GM12878 (cell line): ENCODE results near the gene PIGU. TPM values are rescaled to one million over a fixed set of nuclear protein-coding genes. Genes with fewer than 3 reads are reported as not detected.

Experiments used
- ATAC-seq: fragments of 200-7000 bp; cut with Tn5 transposase; 3 replicates; pipeline ENCODE4 v1.9.1; 2020; ENCODE audit warnings: mild to moderate bottlenecking, moderate library complexity
- BruUV-seq: library from RNA; stranded (reverse); fragments of 400-500 nt; replicated peaks from 2 replicates; lab custom pipeline; 2021; lab: Mats Ljungman, UMichigan
- CTCF ChIA-PET: fragments of 300-600 bp; sonication (Branson Sonifier 250); formaldehyde crosslinking; extraction: SDS; loops from one replicate; lab custom pipeline; 2021; ENCODE audit warnings: inconsistent platforms; lab: Yijun Ruan, JAX
- POLR2A ChIA-PET: fragments of 350-600 bp; formaldehyde crosslinking; extraction: SDS; loops from one replicate; lab custom pipeline; 2021; ENCODE audit warnings: inconsistent platforms; lab: Charles Lee
- RAD21 ChIA-PET: fragments of 300-600 bp; sonication (Branson Sonifier 250); formaldehyde crosslinking; loops from one replicate; lab custom pipeline; 2023; ENCODE audit warnings: antibody characterized with exemption; ENCODE audit not compliant: unreplicated experiment; lab: Charles Lee
- SMC1A ChIA-PET: fragments of 300-600 bp; sonication (Branson Sonifier 250); formaldehyde crosslinking; loops from one replicate; lab custom pipeline; 2023; ENCODE audit not compliant: unreplicated experiment, uncharacterized antibody; lab: Charles Lee
- DNase-seq: peaks from one replicate; pipeline ENCODE4 v3.0.0-alpha.2; 2011; ENCODE audit warnings: low read depth, low spot score
- FAIRE-seq: peaks from 3 replicates; lab custom pipeline; 2011; peaks lifted over from hg19 to GRCh38; lab: Jason Lieb, UNC
- H2AFZ ChIP-seq: 2 replicates; pipeline ENCODE4 v1.6.0; 2011; ENCODE audit warnings: low read depth, low read length, control low read depth; ENCODE audit not compliant: control insufficient read depth
- H3K27ac ChIP-seq: 2 replicates; pipeline ENCODE4 v1.5.1; 2011; ENCODE audit warnings: control low read depth; ENCODE audit not compliant: control insufficient read depth, insufficient read depth
- H3K27me3 ChIP-seq, 2 experiments: replicated peaks in 1 of 2; 2 replicates each; pipeline versions ENCODE4 v1.6.0 to v1.6.1; 2011; ENCODE audit warnings: low read length in 1 of 2; ENCODE audit not compliant: control insufficient read depth in 2 of 2, insufficient read depth in 2 of 2
- H3K36me3 ChIP-seq, 2 experiments: 2 replicates each; pipeline ENCODE4 v1.5.1; 2011; ENCODE audit warnings: low read length in 1 of 2; ENCODE audit not compliant: control insufficient read depth in 2 of 2, insufficient read depth in 2 of 2
- H3K4me1 ChIP-seq: 2 replicates; pipeline ENCODE4 v1.6.1; 2011; ENCODE audit warnings: mild to moderate bottlenecking, low read length, moderate library complexity, mixed read lengths; ENCODE audit not compliant: control insufficient read depth, insufficient read depth
- H3K4me2 ChIP-seq: 2 replicates; pipeline ENCODE4 v1.6.0; 2011; ENCODE audit warnings: control low read depth; ENCODE audit not compliant: control insufficient read depth, insufficient read depth
- H3K4me3 ChIP-seq: fragments of 200-600 bp; sonication (generic); 2 replicates; pipeline ENCODE4 v1.5.1; 2016
- H3K79me2 ChIP-seq: 2 replicates; pipeline ENCODE4 v1.6.0; 2011; ENCODE audit warnings: low read length; ENCODE audit not compliant: control insufficient read depth, insufficient read depth
- H3K9ac ChIP-seq: 2 replicates; pipeline ENCODE4 v1.8.0; 2011; ENCODE audit warnings: low read length, control low read depth, mixed read lengths; ENCODE audit not compliant: control insufficient read depth, insufficient read depth
- H3K9me3 ChIP-seq: replicated peaks from 3 replicates; pipeline ENCODE4 v1.5.1; 2011; ENCODE audit warnings: mild to moderate bottlenecking, low read length; ENCODE audit not compliant: control insufficient read depth, insufficient read depth
- H4K20me1 ChIP-seq: 2 replicates; pipeline ENCODE4 v1.6.0; 2011; ENCODE audit not compliant: control insufficient read depth, insufficient read depth
- CREM ChIP-seq: IDR thresholded peaks from 2 replicates; pipeline ENCODE4 v1.6.1; 2014; ENCODE audit warnings: antibody characterized with exemption, low read depth
- ZNF384 ChIP-seq: IDR thresholded peaks from 2 replicates; pipeline ENCODE4 v1.6.1; 2012; ENCODE audit warnings: low read depth, mild to moderate bottlenecking, low read length, improper control_type of control experiment, borderline replicate concordance
- WGBS: methylation state at CpG from one replicate; pipeline ENCODE4 v1.1.6; 2016; ENCODE audit warnings: low lambda C conversion rate; ENCODE audit not compliant: insufficient replicate concordance, insufficient coverage; ENCODE audit errors: missing lambda C conversion rate; 5-methylcytosine and 5-hydroxymethylcytosine counted together
- in situ Hi-C: fragments of 300-500 bp; cut with MboI; formaldehyde crosslinking; loops from 9 replicates; pipeline ENCODE4 v1.14.3; 2018; ENCODE audit warnings: mixed read lengths
- intact Hi-C: fragments of 100-400 bp; cut with micrococcal nuclease; formaldehyde crosslinking; loops from one replicate; pipeline ENCODE4 v1.14.2; 2022; ENCODE audit not compliant: unreplicated experiment
- polyA plus RNA-seq, 11 experiments: library from polyadenylated mRNA; depleted of rRNA in 4 of 11; unstranded in 6 of 11; stranded (reverse) in 5 of 11; fragments of >200 nt; fragmentation: Nextera tagmentation in 4 of 11; fragmentation: Illumina TruSeq in 1 of 11; extraction: Ambion mirVana in 4 of 11; extraction: Trizol in 1 of 11; gene quantifications; 1 replicate in 1 of 11; 2 replicates in 10 of 11; pipeline versions ENCODE4 v1.2.1 to v1.2.3, GENCODE V29; 2011 to 2016; ENCODE audit warnings: inconsistent platforms in 2 of 11, missing spikeins in 2 of 11, low read depth in 1 of 11
- total RNA-seq, 4 experiments: library from RNA; depleted of rRNA in 3 of 4; stranded (reverse); fragments of >200 nt in 3 of 4; fragmentation: Illumina TruSeq in 1 of 4; extraction: Trizol in 1 of 4; gene quantifications; 2 replicates each; pipeline versions ENCODE4 v1.2.1 to v1.2.3, GENCODE V29; 2013 to 2021
- TF ChIP-seq, protein P1 (sequence below): fragments of 450-650 bp; IDR thresholded peaks from 2 replicates; pipeline ENCODE4 v1.6.1; 2016; ENCODE audit warnings: mild to moderate bottlenecking
- TF ChIP-seq, protein P2 (sequence below): IDR thresholded peaks from 2 replicates; pipeline ENCODE4 v1.6.1; 2011; ENCODE audit warnings: borderline replicate concordance, low read depth, mild to moderate bottlenecking, moderate library complexity, mixed read lengths, low read length; ENCODE audit not compliant: insufficient read depth; ENCODE audit errors: extremely low read length

PIGU gene
- total and polyA plus RNA-seq, 10 of the 15 experiments (the other 5 are each of a cell fraction or from before 2014, with no cell fraction given), result 4.1 to 88.2 (median 25.0) TPM

DNA sequence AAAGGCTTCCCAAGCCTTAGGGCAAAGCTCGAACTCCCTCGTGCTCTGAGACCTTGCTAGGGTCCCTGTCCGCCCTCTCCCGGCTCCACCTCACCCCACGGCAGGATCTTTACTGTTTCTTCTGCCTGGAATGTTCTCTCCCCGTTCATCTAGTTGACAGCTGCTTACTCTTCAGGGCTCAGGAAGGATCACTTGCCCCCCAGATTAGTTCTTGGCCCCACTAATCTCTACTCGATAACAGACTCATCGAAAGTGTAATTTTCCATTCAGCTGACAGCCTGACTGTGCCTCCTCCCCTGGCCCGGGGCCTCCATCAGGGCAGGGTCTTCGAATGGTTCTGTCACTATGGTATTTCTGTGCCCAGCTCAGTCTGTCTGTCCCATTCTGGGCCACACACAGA is 115.2 kb downstream of the PIGU start:
- in situ Hi-C loops (no loop called here), intact Hi-C loops (no loop called here)
- no peaks in the 10 kb centered on the region for H3K79me2 ChIP-seq
- WGBS, result 97% methylated on average over 10 of the region's 10 CpGs
- H3K4me3 ChIP-seq, result no peak overlapping the region
- FAIRE-seq (no peak), ATAC-seq (no peak), DNase-seq (no peak)
- CTCF ChIA-PET, result interaction anchor here (0.6 to 4.0 kb wide), 9 partner anchors 13 to 207 kb away, joined by 3 to 29 read pairs (median 7); no protein-coding TSS in a partner anchor
- SMC1A ChIA-PET, result interaction anchor here (0.6 to 3.3 kb wide), 3 partner anchors 9 to 208 kb away, joined by 3 to 16 read pairs (median 10); no protein-coding TSS in a partner anchor
- H3K4me1 ChIP-seq, result no peaks in the 10 kb centered on the region
- no peak overlapping the region for H3K27ac ChIP-seq
- H3K9ac ChIP-seq, result no peak overlapping the region
- no peaks in the 10 kb centered on the region for H3K27me3 ChIP-seq
- BruUV-seq, result no TSS peak
- TF ChIP-seq, protein P1, sequence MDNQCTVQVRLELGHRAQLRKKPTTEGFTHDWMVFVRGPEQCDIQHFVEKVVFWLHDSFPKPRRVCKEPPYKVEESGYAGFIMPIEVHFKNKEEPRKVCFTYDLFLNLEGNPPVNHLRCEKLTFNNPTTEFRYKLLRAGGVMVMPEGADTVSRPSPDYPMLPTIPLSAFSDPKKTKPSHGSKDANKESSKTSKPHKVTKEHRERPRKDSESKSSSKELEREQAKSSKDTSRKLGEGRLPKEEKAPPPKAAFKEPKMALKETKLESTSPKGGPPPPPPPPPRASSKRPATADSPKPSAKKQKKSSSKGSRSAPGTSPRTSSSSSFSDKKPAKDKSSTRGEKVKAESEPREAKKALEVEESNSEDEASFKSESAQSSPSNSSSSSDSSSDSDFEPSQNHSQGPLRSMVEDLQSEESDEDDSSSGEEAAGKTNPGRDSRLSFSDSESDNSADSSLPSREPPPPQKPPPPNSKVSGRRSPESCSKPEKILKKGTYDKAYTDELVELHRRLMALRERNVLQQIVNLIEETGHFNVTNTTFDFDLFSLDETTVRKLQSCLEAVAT, result no peak
- TF ChIP-seq CREM (no peak), ZNF384 (no peak)
- TF ChIP-seq, protein P2, sequence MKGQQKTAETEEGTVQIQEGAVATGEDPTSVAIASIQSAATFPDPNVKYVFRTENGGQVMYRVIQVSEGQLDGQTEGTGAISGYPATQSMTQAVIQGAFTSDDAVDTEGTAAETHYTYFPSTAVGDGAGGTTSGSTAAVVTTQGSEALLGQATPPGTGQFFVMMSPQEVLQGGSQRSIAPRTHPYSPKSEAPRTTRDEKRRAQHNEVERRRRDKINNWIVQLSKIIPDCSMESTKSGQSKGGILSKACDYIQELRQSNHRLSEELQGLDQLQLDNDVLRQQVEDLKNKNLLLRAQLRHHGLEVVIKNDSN, result no peak
- no peaks in the 10 kb centered on the region for H4K20me1 ChIP-seq
- RAD21 ChIA-PET, result interaction anchor here (2.4 kb wide), 1 partner anchor 208 kb away, joined by 12 read pairs; no protein-coding TSS in a partner anchor
- no peak overlapping the region for H2AFZ ChIP-seq
- no peaks in the 10 kb centered on the region for H3K9me3 ChIP-seq
- H3K36me3 ChIP-seq, result peaks cover 0 to 2% of the 10 kb centered on the region in 2 experiments; a peak in 2 of 4 replicates
- H3K4me2 ChIP-seq, result no peak overlapping the region
- POLR2A ChIA-PET, result no interaction called here
